Raji (cell line): ENCODE data around the gene LASP1NB.

ENCODE experiments used
- POLR2A ChIP-seq: IDR thresholded peaks from 2 replicates; pipeline ENCODE4 v1.6.1; 2011; ENCODE audit warnings: low read depth, low read length, control low read depth; ENCODE audit not compliant: insufficient read depth

The LASP1NB gene

GRCh38 chr17:38891441-38891840, 34.0 kb upstream of the LASP1NB start:
- no peak for TF ChIP-seq POLR2A

- no peak for TF ChIP-seq POLR2A
Observed at GRCh38 chr17:38892083-38892482, 33.3 kb upstream of the LASP1NB start.

GRCh38 chr17:38892620-38893019, 32.8 kb upstream of the LASP1NB start:
- no peak for TF ChIP-seq POLR2A

- no peak for TF ChIP-seq POLR2A
Observed at GRCh38 chr17:38893113-38893512, 32.3 kb upstream of the LASP1NB start.

- no peak for TF ChIP-seq POLR2A
Observed at GRCh38 chr17:38893607-38894006, 31.8 kb upstream of the LASP1NB start.

- TF ChIP-seq POLR2A = no peak
Observed at GRCh38 chr17:38894276-38894675, 31.1 kb upstream of the LASP1NB start.

GRCh38 chr17:38896346-38896954, 29.0 kb upstream of the LASP1NB start:
- TF ChIP-seq POLR2A = no peak

- no peak for TF ChIP-seq POLR2A
Observed at GRCh38 chr17:38897176-38897575, 28.2 kb upstream of the LASP1NB start.

GRCh38 chr17:38897671-38898290, 27.6 kb upstream of the LASP1NB start:
- no peak for TF ChIP-seq POLR2A

GRCh38 chr17:38898291-38898679, 27.1 kb upstream of the LASP1NB start:
- TF ChIP-seq POLR2A = no peak

- peak; percentile 34; the same call in 1 of the 2 replicates for TF ChIP-seq POLR2A
Observed at GRCh38 chr17:38898812-38899348, 26.5 kb upstream of the LASP1NB start.

- no peak for TF ChIP-seq POLR2A
Observed at GRCh38 chr17:38899421-38899820, 26.0 kb upstream of the LASP1NB start.

- no peak for TF ChIP-seq POLR2A
Observed at GRCh38 chr17:38900978-38901656, 24.3 kb upstream of the LASP1NB start.

GRCh38 chr17:38903404-38903803, 22.0 kb upstream of the LASP1NB start:
- no peak for TF ChIP-seq POLR2A

- no peak for TF ChIP-seq POLR2A
Observed at GRCh38 chr17:38904892-38905291, 20.5 kb upstream of the LASP1NB start.

- no peak for TF ChIP-seq POLR2A
Observed at GRCh38 chr17:38905375-38905774, 20.0 kb upstream of the LASP1NB start.
